K562 (cell line): ENCODE results near the gene RAPGEF5. TPM values are rescaled to one million over a fixed set of nuclear protein-coding genes. Genes with fewer than 3 reads are reported as not detected.
"Not testable (repeated sequence)": the region's sequence is repeated elsewhere in the genome, so short reads cannot be mapped to it uniquely, and the experiment has no call there.

Experiments
- ATAC-seq: fragments of 200-7000 bp; cut with Tn5 transposase; 3 replicates; pipeline ENCODE4 v1.9.1; 2020; ENCODE audit warnings: moderate library complexity
- BruUV-seq: library from RNA; stranded (reverse); fragments of 400-500 nt; replicated peaks from 2 replicates; lab custom pipeline; 2021; lab: Mats Ljungman, UMichigan
- CTCF ChIA-PET: fragments of 300-600 bp; formaldehyde crosslinking; extraction: SDS; loops from one replicate; lab custom pipeline; 2021; ENCODE audit warnings: low intra/inter-chr PET ratio; lab: Yijun Ruan, JAX
- POLR2A ChIA-PET: fragments of 300-600, 350-650 bp; sonication (Branson Sonifier 250); formaldehyde crosslinking; extraction: SDS; loops from one replicate; lab custom pipeline; 2021; ENCODE audit warnings: antibody characterized with exemption, inconsistent platforms; lab: Yijun Ruan, JAX
- DNase-seq, 4 experiments: peaks; one replicate each; pipeline versions ENCODE4 v3.0.0 to v3.0.0-alpha.2; 2011 to 2018; ENCODE audit warnings: low spot score in 3 of 4, mixed read lengths in 3 of 4; ENCODE audit errors: extremely low read depth in 1 of 4
- FAIRE-seq: peaks from 2 replicates; lab custom pipeline; 2011; peaks lifted over from hg19 to GRCh38; lab: Jason Lieb, UNC
- H2AFZ ChIP-seq: 2 replicates; pipeline ENCODE4 v1.6.0; 2011; ENCODE audit warnings: low read depth, low read length, control low read depth, inconsistent platforms
- H3K27ac ChIP-seq: fragments of 200-600 bp; 3 replicates; pipeline ENCODE4 v1.8.0; 2011; ENCODE audit warnings: low read depth, mild to moderate bottlenecking, control low read depth, inconsistent platforms, low read length, moderate library complexity, mixed read lengths; ENCODE audit errors: extremely low read depth
- H3K27me3 ChIP-seq, 2 experiments: fragments of 300-600 bp in 1 of 2; 2 replicates in 1 of 2; 3 replicates in 1 of 2; pipeline versions ENCODE4 v1.6.0 to v1.8.0; 2011; ENCODE audit warnings: inconsistent platforms in 2 of 2, low read length in 2 of 2, mild to moderate bottlenecking in 1 of 2, mixed read lengths in 1 of 2, moderate library complexity in 1 of 2; ENCODE audit not compliant: control insufficient read depth in 2 of 2, insufficient read depth in 2 of 2
- H3K36me3 ChIP-seq: fragments of 300-600 bp; 3 replicates; pipeline ENCODE4 v1.8.0; 2011; ENCODE audit warnings: mild to moderate bottlenecking, low read length, inconsistent platforms; ENCODE audit not compliant: control insufficient read depth, insufficient read depth
- H3K4me1 ChIP-seq, 2 experiments: fragments of 200-600 bp in 1 of 2; replicated peaks in 1 of 2; 2 replicates in 1 of 2; 3 replicates in 1 of 2; pipeline versions ENCODE4 v1.5.1 to v1.8.0; 2011; ENCODE audit warnings: inconsistent platforms in 2 of 2, low read length in 2 of 2, mild to moderate bottlenecking in 1 of 2, mixed read lengths in 1 of 2, moderate library complexity in 1 of 2; ENCODE audit not compliant: control insufficient read depth in 2 of 2, insufficient read depth in 2 of 2
- H3K4me2 ChIP-seq: 2 replicates; pipeline ENCODE4 v1.6.1; 2011; ENCODE audit warnings: low read length, control low read depth, inconsistent platforms, mixed read lengths; ENCODE audit not compliant: insufficient read depth
- H3K4me3 ChIP-seq: fragments of 200-600 bp; sonication (generic), shearing (Covaris generic); 2 replicates; pipeline ENCODE4 v1.5.1; 2016; ENCODE audit warnings: control low read depth, inconsistent platforms
- H3K79me2 ChIP-seq: fragments of 200-600 bp; 3 replicates; pipeline ENCODE4 v1.8.0; 2011; ENCODE audit warnings: low read length, inconsistent platforms; ENCODE audit not compliant: control insufficient read depth, insufficient read depth
- H3K9ac ChIP-seq, 2 experiments: 2 replicates each; pipeline versions ENCODE4 v1.6.0 to v1.6.1; 2011; ENCODE audit warnings: low read depth in 2 of 2, low read length in 2 of 2, control low read depth in 1 of 2, inconsistent platforms in 1 of 2, mild to moderate bottlenecking in 1 of 2, mixed read lengths in 1 of 2; ENCODE audit not compliant: insufficient read depth in 1 of 2
- H3K9me1 ChIP-seq: one replicate; pipeline ENCODE4 v1.6.0; 2011; ENCODE audit warnings: inconsistent platforms, mild to moderate bottlenecking, low read length, moderate library complexity; ENCODE audit not compliant: control insufficient read depth, insufficient read depth
- H3K9me3 ChIP-seq: replicated peaks from 2 replicates; pipeline ENCODE4 v1.5.1; 2011; ENCODE audit warnings: low read depth, low read length, inconsistent platforms; ENCODE audit not compliant: control insufficient read depth, insufficient read depth
- H4K20me1 ChIP-seq: replicated peaks from 2 replicates; pipeline ENCODE4 v1.6.1; 2011; ENCODE audit warnings: low read length, inconsistent platforms, mixed read lengths; ENCODE audit not compliant: control insufficient read depth, insufficient read depth
- C11orf30 ChIP-seq: fragments of 450-650 bp; IDR thresholded peaks from 2 replicates; pipeline ENCODE4 v1.6.1; 2016; ENCODE audit warnings: low read depth, mild to moderate bottlenecking
- CCNT2 ChIP-seq: IDR thresholded peaks from 2 replicates; pipeline ENCODE4 v1.6.1; 2011; ENCODE audit warnings: borderline replicate concordance, low read depth, mild to moderate bottlenecking, moderate library complexity, mixed read lengths, low read length; ENCODE audit not compliant: insufficient read length; ENCODE audit errors: extremely low read depth
- MAFF ChIP-seq: IDR thresholded peaks from 2 replicates; pipeline ENCODE4 v1.6.1; 2012; ENCODE audit warnings: low read length, improper control_type of control experiment
- MAFG ChIP-seq: fragments of 450-650 bp; conservative IDR thresholded peaks from 2 replicates; pipeline ENCODE4 v1.6.1; 2016; ENCODE audit warnings: missing genetic modification characterization, missing compliant biosample characterization
- MAFK ChIP-seq: IDR thresholded peaks from 2 replicates; pipeline ENCODE4 v1.6.1; 2011; ENCODE audit warnings: low read length, improper control_type of control experiment
- MEF2A ChIP-seq: IDR thresholded peaks from 2 replicates; pipeline ENCODE4 v1.6.1; 2011; ENCODE audit warnings: low read depth, mild to moderate bottlenecking, low read length, moderate library complexity; ENCODE audit not compliant: control insufficient read depth
- NFYB ChIP-seq: IDR thresholded peaks from 2 replicates; pipeline ENCODE4 v1.6.1; 2011; ENCODE audit warnings: mild to moderate bottlenecking, moderate library complexity; ENCODE audit not compliant: insufficient read length; ENCODE audit errors: extremely low read depth
- PHF20 ChIP-seq: fragments of 450-650 bp; IDR thresholded peaks from 2 replicates; pipeline ENCODE4 v1.6.1; 2018; ENCODE audit not compliant: partially characterized antibody
- POLR2AphosphoS2 ChIP-seq: IDR thresholded peaks from 2 replicates; pipeline ENCODE4 v1.6.1; 2012; ENCODE audit warnings: low read length, improper control_type of control experiment
- RBM15 ChIP-seq: fragments of 200-400 bp; formaldehyde crosslinking; IDR thresholded peaks from 2 replicates; pipeline ENCODE4 v1.6.1; 2018; ENCODE audit warnings: mild to moderate bottlenecking, low read length, moderate library complexity; ENCODE audit not compliant: insufficient read depth
- RBM22 ChIP-seq: fragments of 200-400 bp; formaldehyde crosslinking; IDR thresholded peaks from 2 replicates; pipeline ENCODE4 v1.6.1; 2018; ENCODE audit warnings: low read length, low read depth; ENCODE audit not compliant: poor library complexity, severe bottlenecking
- RBM25 ChIP-seq: fragments of 200-400 bp; formaldehyde crosslinking; IDR thresholded peaks from 2 replicates; pipeline ENCODE4 v1.6.1; 2018; ENCODE audit warnings: low read length, low read depth, moderate library complexity; ENCODE audit not compliant: severe bottlenecking
- SAFB ChIP-seq: fragments of 200-400 bp; formaldehyde crosslinking; IDR thresholded peaks from 2 replicates; pipeline ENCODE4 v1.6.1; 2017; ENCODE audit warnings: low read depth, low read length, borderline replicate concordance
- SPI1 ChIP-seq: IDR thresholded peaks from 2 replicates; pipeline ENCODE4 v1.6.1; 2011; ENCODE audit warnings: low read depth, low read length, control low read depth, borderline replicate concordance
- TOE1 ChIP-seq, 2 experiments: fragments of 450-650 bp in 1 of 2; sonication (generic) in 1 of 2; formaldehyde crosslinking in 1 of 2; IDR thresholded peaks; 2 replicates each; pipeline versions ENCODE4 v1.7.1 to v1.8.0; 2016 to 2022; ENCODE audit warnings: borderline replicate concordance in 2 of 2, mild to moderate bottlenecking in 2 of 2, antibody characterized with exemption in 1 of 2, inconsistent platforms in 1 of 2, low read depth in 1 of 2, missing genetic modification reagents in 1 of 2, moderate library complexity in 1 of 2
- ZNF175 ChIP-seq: fragments of 200-800 bp; sonication (Bioruptor generic); IDR thresholded peaks from 2 replicates; pipeline ENCODE4 v1.6.1; 2016; ENCODE audit warnings: low read depth, mild to moderate bottlenecking, missing genetic modification characterization, missing compliant biosample characterization
- ZNF316 ChIP-seq: fragments of 450-650 bp; IDR thresholded peaks from 2 replicates; pipeline ENCODE4 v1.6.1; 2016
- ZNF445 ChIP-seq: fragments of 250-450 bp; sonication (Bioruptor Pico); IDR thresholded peaks from 2 replicates; pipeline ENCODE4 v1.4.0; 2020; ENCODE audit warnings: low read depth, mild to moderate bottlenecking, moderate library complexity
- WGBS: fragments of 100-300 bp; shearing (Covaris generic); methylation state at CpG from one replicate; pipeline ENCODE4 v1.1.6; 2016; ENCODE audit warnings: low coverage, mixed read lengths; ENCODE audit not compliant: insufficient coverage; ENCODE audit errors: missing lambda C conversion rate; 5-methylcytosine and 5-hydroxymethylcytosine counted together
- in situ Hi-C: fragments of 300-500 bp; cut with MboI; formaldehyde crosslinking; loops from 4 replicates; pipeline ENCODE4 v1.15.0; 2018; ENCODE audit warnings: inconsistent platforms, mixed read lengths
- intact Hi-C: fragments of 100-400 bp; cut with micrococcal nuclease; formaldehyde crosslinking; loops from 2 replicates; pipeline ENCODE4 v1.14.2; 2022
- polyA plus RNA-seq, 8 experiments: library from polyadenylated mRNA; depleted of rRNA in 4 of 8; stranded (reverse) in 5 of 8; unstranded in 3 of 8; fragments of >200 nt; fragmentation: Nextera tagmentation in 2 of 8; fragmentation: Illumina TruSeq in 1 of 8; extraction: Ambion mirVana in 2 of 8; extraction: Trizol in 1 of 8; gene quantifications; 2 replicates each; pipeline versions ENCODE4 v1.2.1 to v1.2.3, GENCODE V29; 2011 to 2014; ENCODE audit warnings: inconsistent platforms in 1 of 8, missing spikeins in 1 of 8
- total RNA-seq, 7 experiments: library from RNA; depleted of rRNA in 6 of 7; stranded (reverse); fragments of >200 nt in 6 of 7; fragmentation: Illumina TruSeq in 2 of 7; extraction: Trizol in 2 of 7; gene quantifications; 2 replicates each; pipeline versions ENCODE4 v1.2.1 to v1.2.3, GENCODE V29; 2011 to 2021; ENCODE audit warnings: low replicate concordance in 1 of 7

RAPGEF5 gene
- total and polyA plus RNA-seq, 9 of the 15 experiments (the other 6 are each of a cell fraction or from before 2014, with no cell fraction given) = 0.39 to 2.0 (median 1.1) TPM

GRCh38 chr7:22078872-22079271 lies 278.1 kb downstream of the RAPGEF5 start:
- intact Hi-C loops, H3K9ac ChIP-seq, ATAC-seq, H2AFZ ChIP-seq, H3K4me3 ChIP-seq, DNase-seq, CTCF ChIA-PET: not testable (repeated sequence)
- peaks cover 4 to 13% of the 10 kb centered on the region in 2 experiments; a peak in 2 of 5 replicates for H3K27me3 ChIP-seq
- TF ChIP-seq NFYB = peak; percentile 57
- peak; percentile 84 for TF ChIP-seq ZNF316
- TF ChIP-seq C11orf30 = peak; percentile 57
- peak; percentile 39; the same call in 1 of the 2 replicates for TF ChIP-seq MAFF
- TF ChIP-seq MAFK = peak; percentile 56
- TF ChIP-seq MAFG (tag) = peak; percentile 53
- TF ChIP-seq, all 486 proteins: peak for 6; not testable (repeated sequence) for 480
- FAIRE-seq, POLR2A ChIA-PET, BruUV-seq, H3K9me3 ChIP-seq, H3K4me2 ChIP-seq, in situ Hi-C loops, H3K79me2 ChIP-seq, H4K20me1 ChIP-seq, H3K27ac ChIP-seq, H3K36me3 ChIP-seq, H3K9me1 ChIP-seq: not testable (repeated sequence)
- H3K4me1 ChIP-seq = peaks cover 9 to 13% of the 10 kb centered on the region in 2 experiments; a peak in 3 of 5 replicates
- 2% methylated on average over 6 of the region's 6 CpGs for WGBS

- no peak for FAIRE-seq
- Histone ChIP-seq H3K4me3 (no peak overlapping the region), H3K27me3 (0 out of 5 replicates have a peak, but pooled peaks cover 0 to 2% of the 10 kb centered on the region in 2 experiments), H3K4me1 (no peaks in the 10 kb centered on the region), H3K4me2 (no peak overlapping the region), H3K36me3 (no peaks in the 10 kb centered on the region), H3K27ac (no peak overlapping the region), H3K79me2 (no peaks in the 10 kb centered on the region), H3K9me3 (no peaks in the 10 kb centered on the region), H2AFZ (no peak overlapping the region), H3K9me1 (no peaks in the 10 kb centered on the region), H4K20me1 (no peaks in the 10 kb centered on the region), H3K9ac (no peak overlapping the region)
- in situ Hi-C loops = no loop called here
- ChIA-PET CTCF (no interaction called here), POLR2A (interaction anchor here (0.6 kb wide), 1 partner anchor 52 kb away, joined by 3 read pairs; no protein-coding TSS in a partner anchor)
- ATAC-seq = no peak
- 0% methylated on average over 2 of the region's 2 CpGs for WGBS
- DNase-seq = no peak
- intact Hi-C loops = no loop called here
- BruUV-seq = no TSS peak
- no peak for TF ChIP-seq SPI1
- no peak for TF ChIP-seq MEF2A
- no peak for TF ChIP-seq POLR2AphosphoS2
- TF ChIP-seq TOE1 (IDR thresholded peaks at IDR 0.05; ENCODE audit: borderline replicate concordance) = no peak
- TF ChIP-seq TOE1 (CRISPR knock-in tag; IDR thresholded peaks at IDR 0.05; ENCODE audit: borderline replicate concordance, low read depth) = no peak
- TF ChIP-seq ZNF445 (CRISPR knock-in tag) = no peak
- no peak for TF ChIP-seq SAFB
- no peak for TF ChIP-seq CCNT2
- TF ChIP-seq RBM25 = no peak
- TF ChIP-seq ZNF175 (CRISPR knock-in tag) = no peak
- no peak for TF ChIP-seq PHF20
- TF ChIP-seq RBM22 = no peak
- no peak for TF ChIP-seq RBM15
Measured at GRCh38 chr7:22075561-22075960, 281.4 kb downstream of the RAPGEF5 start.
